H9 (cell line): Measurements from ENCODE around the gene MYO1F. TPM values are rescaled to one million over a fixed set of nuclear protein-coding genes. Genes with fewer than 3 reads are reported as not detected.

Experiments used
- DNase-seq: peaks from one replicate; pipeline ENCODE4 v3.0.0-alpha.2; 2017
- H2AFZ ChIP-seq: one replicate; pipeline ENCODE4 v1.6.1; 2013; ENCODE audit warnings: mild to moderate bottlenecking, low read length, control low read depth, moderate library complexity
- H2AK5ac ChIP-seq: 2 replicates; pipeline ENCODE4 v1.6.1; 2013; ENCODE audit warnings: low read length, control low read depth, mixed read lengths; ENCODE audit not compliant: insufficient read length
- H2BK120ac ChIP-seq: one replicate; pipeline ENCODE4 v1.6.1; 2013; ENCODE audit warnings: low read depth, mild to moderate bottlenecking, low read length, control low read depth, inconsistent platforms; ENCODE audit not compliant: poor library complexity, severe bottlenecking
- H2BK12ac ChIP-seq: 2 replicates; pipeline ENCODE4 v1.6.1; 2013; ENCODE audit warnings: low read length, control low read depth, mixed read lengths, low read depth; ENCODE audit not compliant: insufficient read length
- H2BK15ac ChIP-seq: 2 replicates; pipeline ENCODE4 v1.6.1; 2013; ENCODE audit warnings: low read depth, low read length, control low read depth
- H2BK20ac ChIP-seq: one replicate; pipeline ENCODE4 v1.6.1; 2013; ENCODE audit warnings: low read depth, mild to moderate bottlenecking, low read length, control low read depth, inconsistent platforms; ENCODE audit not compliant: poor library complexity, severe bottlenecking
- H2BK5ac ChIP-seq: 2 replicates; pipeline ENCODE4 v1.6.1; 2013; ENCODE audit warnings: low read length, control low read depth, mixed read lengths; ENCODE audit not compliant: insufficient read length
- H3K14ac ChIP-seq: 2 replicates; pipeline ENCODE4 v1.6.1; 2013; ENCODE audit warnings: low read length, control low read depth; ENCODE audit not compliant: insufficient read depth
- H3K18ac ChIP-seq: 2 replicates; pipeline ENCODE4 v1.6.1; 2013; ENCODE audit warnings: low read depth, mild to moderate bottlenecking, mixed read lengths, low read length, control low read depth; ENCODE audit not compliant: insufficient read length
- H3K23ac ChIP-seq: 2 replicates; pipeline ENCODE4 v1.6.1; 2013; ENCODE audit warnings: low read length, control low read depth, mixed read lengths, low read depth; ENCODE audit not compliant: insufficient read length
- H3K23me2 ChIP-seq: 2 replicates; pipeline ENCODE4 v1.6.1; 2013; ENCODE audit warnings: low read depth, mild to moderate bottlenecking, mixed read lengths, low read length, control low read depth; ENCODE audit not compliant: insufficient read length, poor library complexity, severe bottlenecking
- H3K27ac ChIP-seq: 2 replicates; pipeline ENCODE4 v1.5.1; 2013; ENCODE audit warnings: low read length, control low read depth, mixed read lengths, low read depth; ENCODE audit not compliant: insufficient read length
- H3K27me3 ChIP-seq: 2 replicates; pipeline ENCODE4 v1.6.1; 2013; ENCODE audit warnings: low read length, control low read depth, inconsistent platforms; ENCODE audit not compliant: insufficient read depth
- H3K4ac ChIP-seq: 2 replicates; pipeline ENCODE4 v1.6.1; 2013; ENCODE audit warnings: low read depth, mild to moderate bottlenecking, control low read depth, inconsistent platforms, low read length, moderate library complexity
- H3K4me1 ChIP-seq: 2 replicates; pipeline ENCODE4 v1.6.1; 2013; ENCODE audit warnings: low read length, control low read depth, inconsistent platforms; ENCODE audit not compliant: insufficient read depth
- H3K4me2 ChIP-seq: 2 replicates; pipeline ENCODE4 v1.6.1; 2013; ENCODE audit warnings: low read length, control low read depth, mixed read lengths; ENCODE audit not compliant: insufficient read length, insufficient read depth
- H3K56ac ChIP-seq: 2 replicates; pipeline ENCODE4 v1.6.1; 2013; ENCODE audit warnings: low read depth, mild to moderate bottlenecking, mixed read lengths, low read length, control low read depth; ENCODE audit not compliant: insufficient read length
- H3K79me1 ChIP-seq: 2 replicates; pipeline ENCODE4 v1.6.1; 2013; ENCODE audit warnings: low read depth, mild to moderate bottlenecking, moderate library complexity, low read length, control low read depth, inconsistent platforms; ENCODE audit not compliant: insufficient read depth, poor library complexity, severe bottlenecking
- H3K79me2 ChIP-seq: 2 replicates; pipeline ENCODE4 v1.6.1; 2013; ENCODE audit warnings: low read length, control low read depth, inconsistent platforms; ENCODE audit not compliant: insufficient read depth
- H3K9ac ChIP-seq: 2 replicates; pipeline ENCODE4 v1.6.1; 2013; ENCODE audit warnings: low read length, control low read depth, mixed read lengths; ENCODE audit not compliant: insufficient read length; ENCODE audit errors: extremely low read depth
- H3K9me3 ChIP-seq: one replicate; pipeline ENCODE4 v1.6.1; 2013; ENCODE audit warnings: low read depth, low read length, inconsistent platforms; ENCODE audit not compliant: control insufficient read depth
- H3T11ph ChIP-seq: one replicate; pipeline ENCODE4 v1.6.1; 2013; ENCODE audit warnings: mild to moderate bottlenecking, low read length, control low read depth, inconsistent platforms
- H4K20me1 ChIP-seq: one replicate; pipeline ENCODE4 v1.6.1; 2013; ENCODE audit not compliant: control insufficient read depth, insufficient read length, insufficient read depth
- H4K5ac ChIP-seq: 2 replicates; pipeline ENCODE4 v1.6.1; 2013; ENCODE audit warnings: low read depth, mild to moderate bottlenecking, mixed read lengths, low read length, control low read depth; ENCODE audit not compliant: insufficient read length
- H4K8ac ChIP-seq: replicated peaks from 2 replicates; pipeline ENCODE4 v1.6.1; 2013; ENCODE audit warnings: low read length, control low read depth, mixed read lengths, low read depth; ENCODE audit not compliant: insufficient read length
- H4K91ac ChIP-seq: 2 replicates; pipeline ENCODE4 v1.6.1; 2013; ENCODE audit warnings: low read depth, mild to moderate bottlenecking, moderate library complexity, mixed read lengths, low read length, control low read depth; ENCODE audit not compliant: insufficient read length
- H3K27ac Mint-ChIP-seq, 3 experiments: 2 replicates in 2 of 3; 3 replicates in 1 of 3; pipeline ENCODE4 v1.8.0; 2020 to 2021; ENCODE audit warnings: mixed read lengths in 3 of 3, mild to moderate bottlenecking in 1 of 3, moderate library complexity in 1 of 3
- H3K27me3 Mint-ChIP-seq: 2 replicates; pipeline ENCODE4 v1.8.0; 2021; ENCODE audit warnings: low read depth, mild to moderate bottlenecking, moderate library complexity, mixed read lengths
- H3K36me3 Mint-ChIP-seq, 3 experiments: 2 replicates in 2 of 3; 3 replicates in 1 of 3; pipeline ENCODE4 v1.8.0; 2020 to 2021; ENCODE audit warnings: low read depth in 3 of 3, mixed read lengths in 3 of 3; ENCODE audit not compliant: insufficient read depth in 1 of 3
- H3K4me1 Mint-ChIP-seq, 2 experiments: 2 replicates each; pipeline ENCODE4 v1.8.0; 2020; ENCODE audit warnings: mixed read lengths in 2 of 2
- H3K4me3 Mint-ChIP-seq, 2 experiments: 2 replicates in 1 of 2; 3 replicates in 1 of 2; pipeline ENCODE4 v1.8.0; 2020 to 2021; ENCODE audit warnings: mild to moderate bottlenecking in 2 of 2, mixed read lengths in 2 of 2, moderate library complexity in 1 of 2
- H3K9me3 Mint-ChIP-seq, 2 experiments: 2 replicates in 1 of 2; 3 replicates in 1 of 2; pipeline ENCODE4 v1.8.0; 2020; ENCODE audit warnings: mild to moderate bottlenecking in 2 of 2, mixed read lengths in 2 of 2, moderate library complexity in 1 of 2
- WGBS: extraction: QIAGEN DNeasy Blood & Tissue Kit; methylation state at CpG from one replicate; pipeline ENCODE4 v1.1.7; 2013; ENCODE audit warnings: missing lambda C conversion rate, low lambda C conversion rate, mixed read lengths; ENCODE audit not compliant: insufficient read length; ENCODE audit errors: extremely low coverage; 5-methylcytosine and 5-hydroxymethylcytosine counted together
- total RNA-seq: library from RNA; stranded (reverse); gene quantifications from 2 replicates; pipeline ENCODE4 v1.2.1, GENCODE V29; 2021
- TF ChIP-seq, protein P1 (sequence below): fragments of 200-600 bp; sonication (generic); conservative IDR thresholded peaks from 3 replicates; pipeline ENCODE4 v1.8.0; 2021; ENCODE audit warnings: antibody characterized with exemption, mild to moderate bottlenecking

The MYO1F gene
- total RNA-seq, 1 experiment from 2014 or later, result 1.0 TPM

DNA sequence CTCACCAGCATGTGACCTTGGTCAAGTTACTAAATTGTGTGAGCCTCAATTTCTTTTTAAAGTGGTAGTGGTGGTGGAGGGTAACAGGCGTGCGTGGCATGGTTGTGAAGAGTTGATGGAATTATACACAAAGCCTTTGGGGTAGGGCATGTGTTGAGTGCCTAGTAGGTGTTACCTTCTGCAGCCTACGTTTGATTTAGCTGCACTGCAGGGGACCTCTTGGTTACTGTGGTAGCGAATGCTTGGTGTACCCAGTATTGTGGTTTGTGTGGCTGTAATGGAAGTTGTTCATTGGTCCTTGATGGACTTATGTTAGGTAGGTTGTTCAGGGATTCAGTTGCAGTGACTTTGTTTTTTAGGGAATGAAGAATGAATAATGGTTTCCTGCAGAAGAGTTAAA lies 99.4 kb downstream of the MYO1F start:
- Histone ChIP-seq H3K4me2 (no peak overlapping the region), H3K23ac (no peak overlapping the region), H3T11ph (no peak overlapping the region), H2AK5ac (no peak overlapping the region), H4K5ac (no peak overlapping the region), H4K91ac (no peak overlapping the region), H4K8ac (no peak overlapping the region), H3K56ac (no peak overlapping the region), H3K23me2 (no peaks in the 10 kb centered on the region), H3K9ac (no peak overlapping the region), H2BK20ac (no peak overlapping the region), H3K4me1 (no peaks in the 10 kb centered on the region), H2BK15ac (no peak overlapping the region), H3K14ac (no peak overlapping the region), H3K18ac (no peak overlapping the region), H2BK12ac (no peak overlapping the region), H4K20me1 (peaks cover 2% of the 10 kb centered on the region), H3K4ac (no peak overlapping the region), H2BK120ac (no peak overlapping the region), H2BK5ac (no peak overlapping the region), H3K9me3 (no peaks in the 10 kb centered on the region), H3K79me1 (peaks cover 4% of the 10 kb centered on the region), H3K27me3 (no peaks in the 10 kb centered on the region), H2AFZ (no peak overlapping the region), H3K27ac (no peak overlapping the region), H3K79me2 (peaks cover 41% of the 10 kb centered on the region; the same call in 1 of the 2 replicates)
- no CpG with 5 or more reads among the region's 4 CpGs for WGBS
- Mint-ChIP-seq H3K36me3 (peaks cover 49 to 85% (median 83%) of the 10 kb centered on the region in 3 experiments; a peak in 6 of 7 replicates), H3K27me3 (no peaks in the 10 kb centered on the region; the same call in 1 of the 2 replicates), H3K4me1 (peaks cover 3 to 6% of the 10 kb centered on the region in 2 experiments; a peak in 1 of 4 replicates), H3K27ac (peak overlapping the region in 2 of 3 experiments; percentile 19 to 81; a peak in 4 of 7 replicates), H3K4me3 (no peak overlapping the region), H3K9me3 (no peaks in the 10 kb centered on the region)
- DNase-seq, result no peak
- TF ChIP-seq, protein P1, sequence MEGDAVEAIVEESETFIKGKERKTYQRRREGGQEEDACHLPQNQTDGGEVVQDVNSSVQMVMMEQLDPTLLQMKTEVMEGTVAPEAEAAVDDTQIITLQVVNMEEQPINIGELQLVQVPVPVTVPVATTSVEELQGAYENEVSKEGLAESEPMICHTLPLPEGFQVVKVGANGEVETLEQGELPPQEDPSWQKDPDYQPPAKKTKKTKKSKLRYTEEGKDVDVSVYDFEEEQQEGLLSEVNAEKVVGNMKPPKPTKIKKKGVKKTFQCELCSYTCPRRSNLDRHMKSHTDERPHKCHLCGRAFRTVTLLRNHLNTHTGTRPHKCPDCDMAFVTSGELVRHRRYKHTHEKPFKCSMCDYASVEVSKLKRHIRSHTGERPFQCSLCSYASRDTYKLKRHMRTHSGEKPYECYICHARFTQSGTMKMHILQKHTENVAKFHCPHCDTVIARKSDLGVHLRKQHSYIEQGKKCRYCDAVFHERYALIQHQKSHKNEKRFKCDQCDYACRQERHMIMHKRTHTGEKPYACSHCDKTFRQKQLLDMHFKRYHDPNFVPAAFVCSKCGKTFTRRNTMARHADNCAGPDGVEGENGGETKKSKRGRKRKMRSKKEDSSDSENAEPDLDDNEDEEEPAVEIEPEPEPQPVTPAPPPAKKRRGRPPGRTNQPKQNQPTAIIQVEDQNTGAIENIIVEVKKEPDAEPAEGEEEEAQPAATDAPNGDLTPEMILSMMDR, result no peak
